SK-N-SH (cell line): Measurements from ENCODE around the gene CCDC57. TPM values are rescaled to one million over a fixed set of nuclear protein-coding genes. Genes with fewer than 3 reads are reported as not detected.

Source experiments
- CTCF ChIA-PET: fragments of 300-600, 350-600 bp; formaldehyde crosslinking; extraction: SDS; loops from one replicate; lab custom pipeline; 2021; lab: Yijun Ruan, JAX
- POLR2A ChIA-PET: fragments of 350-600 bp; sonication (Branson Sonifier 250); formaldehyde crosslinking; extraction: SDS; loops from one replicate; lab custom pipeline; 2020; ENCODE audit warnings: antibody characterized with exemption, inconsistent platforms; lab: Yijun Ruan, JAX
- DNase-seq: peaks from one replicate; pipeline ENCODE4 v3.0.0; 2012
- H2AFZ ChIP-seq: fragments of 200-600 bp; sonication (generic); 2 replicates; pipeline ENCODE4 v1.8.1; 2016; ENCODE audit warnings: antibody characterized with exemption, mild to moderate bottlenecking, low read depth
- H3F3A ChIP-seq: fragments of 200-600 bp; sonication (generic); replicated peaks from 2 replicates; pipeline ENCODE3; 2016; ENCODE audit warnings: antibody characterized with exemption, mild to moderate bottlenecking; ENCODE audit not compliant: insufficient read depth
- H3K27ac ChIP-seq, 2 experiments: fragments of 200-500 bp in 1 of 2; fragments of 200-600 bp in 1 of 2; sonication (Bioruptor generic) in 1 of 2; sonication (generic), shearing (Covaris generic) in 1 of 2; 2 replicates each; pipeline versions ENCODE4 v1.5.1 to v1.6.1; 2014 to 2016; ENCODE audit warnings: low read depth in 2 of 2, inconsistent platforms in 1 of 2, low read length in 1 of 2, mild to moderate bottlenecking in 1 of 2, mixed read lengths in 1 of 2
- H3K27me3 ChIP-seq: fragments of 200-600 bp; sonication (generic), shearing (Covaris generic); 2 replicates; pipeline ENCODE4 v1.6.1; 2016; ENCODE audit warnings: mixed run types; ENCODE audit not compliant: insufficient read depth
- H3K36me3 ChIP-seq, 2 experiments: fragments of 200-500 bp in 1 of 2; fragments of 200-600 bp in 1 of 2; sonication (Bioruptor generic) in 1 of 2; sonication (generic) in 1 of 2; replicated peaks in 1 of 2; 2 replicates each; pipeline versions ENCODE3 to v1.5.1; 2014 to 2016; ENCODE audit warnings: low read length in 1 of 2, mild to moderate bottlenecking in 1 of 2; ENCODE audit not compliant: insufficient read depth in 2 of 2, control insufficient read depth in 1 of 2
- H3K4me1 ChIP-seq, 2 experiments: fragments of 200-500 bp in 1 of 2; fragments of 200-600 bp in 1 of 2; sonication (Bioruptor generic) in 1 of 2; sonication (generic), shearing (Covaris generic) in 1 of 2; 2 replicates each; pipeline versions ENCODE4 v1.5.1 to v1.6.1; 2014 to 2016; ENCODE audit warnings: low read depth in 1 of 2, low read length in 1 of 2, mixed run types in 1 of 2; ENCODE audit not compliant: insufficient read depth in 2 of 2, control insufficient read depth in 1 of 2
- H3K4me2 ChIP-seq: fragments of 200-600 bp; sonication (generic), shearing (Covaris generic); 2 replicates; pipeline ENCODE4 v1.6.1; 2017; ENCODE audit warnings: mixed run types
- H3K4me3 ChIP-seq, 2 experiments: fragments of 200-500 bp in 1 of 2; fragments of 200-600 bp in 1 of 2; sonication (Bioruptor generic) in 1 of 2; sonication (generic), shearing (Covaris generic) in 1 of 2; 2 replicates each; pipeline versions ENCODE4 v1.5.1 to v1.8.1; 2014 to 2016; ENCODE audit warnings: low read depth in 2 of 2, inconsistent platforms in 1 of 2, low read length in 1 of 2, mild to moderate bottlenecking in 1 of 2, mixed read lengths in 1 of 2, moderate library complexity in 1 of 2
- H3K79me2 ChIP-seq: fragments of 200-600 bp; sonication (generic); 2 replicates; pipeline ENCODE4 v1.8.1; 2017; ENCODE audit warnings: mild to moderate bottlenecking; ENCODE audit not compliant: insufficient read depth
- H3K9ac ChIP-seq: fragments of 200-600 bp; sonication (generic); 2 replicates; pipeline ENCODE4 v1.6.1; 2017; ENCODE audit warnings: mixed run types
- H3K9me2 ChIP-seq: fragments of 200-600 bp; sonication (generic); 2 replicates; pipeline ENCODE4 v1.6.1; 2017; ENCODE audit warnings: mixed run types
- H3K9me3 ChIP-seq: fragments of 200-600 bp; sonication (generic); 2 replicates; pipeline ENCODE4 v1.6.1; 2017; ENCODE audit warnings: mixed run types, mild to moderate bottlenecking, moderate library complexity
- H4K20me1 ChIP-seq: fragments of 200-600 bp; sonication (generic); 2 replicates; pipeline ENCODE4 v1.6.1; 2017; ENCODE audit warnings: mild to moderate bottlenecking, mixed run types; ENCODE audit not compliant: insufficient read depth
- ELF1 ChIP-seq: IDR thresholded peaks from 2 replicates; pipeline ENCODE4 v1.4.0; 2012
- FOXJ3 ChIP-seq: sonication (generic); formaldehyde crosslinking; IDR thresholded peaks from 2 replicates; pipeline ENCODE4 v1.5.1; 2020; ENCODE audit warnings: mild to moderate bottlenecking, missing genetic modification reagents
- FOXM1 ChIP-seq: IDR thresholded peaks from 2 replicates; pipeline ENCODE4 v1.4.0; 2012; ENCODE audit warnings: low read depth, mild to moderate bottlenecking
- GABPA ChIP-seq: IDR thresholded peaks from 2 replicates; pipeline ENCODE4 v1.4.0; 2012; ENCODE audit warnings: low read depth, mild to moderate bottlenecking
- GATA2 ChIP-seq: sonication (generic); formaldehyde crosslinking; IDR thresholded peaks from 2 replicates; pipeline ENCODE4 v1.5.0; 2020; ENCODE audit warnings: mild to moderate bottlenecking, missing genetic modification reagents
- JUND ChIP-seq: IDR thresholded peaks from 2 replicates; pipeline ENCODE4 v1.4.0; 2012
- MEF2A ChIP-seq: IDR thresholded peaks from 2 replicates; pipeline ENCODE4 v1.4.0; 2012; ENCODE audit warnings: low read depth, borderline replicate concordance
- NFIC ChIP-seq: IDR thresholded peaks from 2 replicates; pipeline ENCODE4 v1.4.0; 2012; ENCODE audit warnings: borderline replicate concordance
- NRF1 ChIP-seq: IDR thresholded peaks from 2 replicates; pipeline ENCODE4 v1.6.1; 2012; ENCODE audit warnings: low read depth, mild to moderate bottlenecking, low read length
- POLR2AphosphoS5 ChIP-seq: IDR thresholded peaks from 2 replicates; pipeline ENCODE4 v1.6.1; 2012; ENCODE audit warnings: low read depth, low read length
- RAD21 ChIP-seq: IDR thresholded peaks from 2 replicates; pipeline ENCODE4 v1.6.1; 2012; ENCODE audit warnings: mild to moderate bottlenecking, low read length
- RCOR1 ChIP-seq: fragments of 150-350 bp; IDR thresholded peaks from 2 replicates; pipeline ENCODE4 v1.6.1; 2017; ENCODE audit warnings: antibody characterized with exemption, low read length
- TAF1 ChIP-seq: IDR thresholded peaks from 2 replicates; pipeline ENCODE4 v1.6.1; 2012; ENCODE audit warnings: low read depth, mild to moderate bottlenecking, low read length, moderate library complexity, borderline replicate concordance
- TCF12 ChIP-seq: IDR thresholded peaks from 2 replicates; pipeline ENCODE4 v1.4.0; 2012
- YY1 ChIP-seq: IDR thresholded peaks from 2 replicates; pipeline ENCODE4 v1.4.0; 2012; ENCODE audit warnings: low read depth, mild to moderate bottlenecking
- WGBS: methylation state at CpG from one replicate; pipeline ENCODE4 v1.1.6; 2017; ENCODE audit warnings: low lambda C conversion rate; 5-methylcytosine and 5-hydroxymethylcytosine counted together
- polyA plus RNA-seq, 3 experiments: library from polyadenylated mRNA; depleted of rRNA; stranded (reverse); fragments of >200 nt; gene quantifications; 2 replicates each; pipeline ENCODE4 v1.2.3, GENCODE V29; 2012
- TF ChIP-seq, protein P1 (sequence below): fragments of 150-350 bp; IDR thresholded peaks from 2 replicates; pipeline ENCODE4 v1.6.1; 2017; ENCODE audit warnings: antibody characterized with exemption, low read length, low read depth, borderline replicate concordance
- TF ChIP-seq, protein P2 (sequence below): IDR thresholded peaks from 2 replicates; pipeline ENCODE4 v1.4.0; 2012; ENCODE audit warnings: low read depth, borderline replicate concordance
- TF ChIP-seq, protein P3 (sequence below): IDR thresholded peaks from 2 replicates; pipeline ENCODE4 v1.4.0; 2012; ENCODE audit warnings: low read depth, borderline replicate concordance
- TF ChIP-seq, protein P4 (sequence below): fragments of 200-600 bp; sonication (generic); IDR thresholded peaks from 2 replicates; pipeline ENCODE4 v1.6.1; 2017; ENCODE audit warnings: antibody characterized with exemption, mild to moderate bottlenecking, moderate library complexity
- TF ChIP-seq, protein P5 (sequence below): IDR thresholded peaks from 2 replicates; pipeline ENCODE4; 2012

Gene CCDC57
- polyA plus RNA-seq, 1 of the 3 experiments (the other 2 are of a cell fraction): 68.6 TPM

DNA sequence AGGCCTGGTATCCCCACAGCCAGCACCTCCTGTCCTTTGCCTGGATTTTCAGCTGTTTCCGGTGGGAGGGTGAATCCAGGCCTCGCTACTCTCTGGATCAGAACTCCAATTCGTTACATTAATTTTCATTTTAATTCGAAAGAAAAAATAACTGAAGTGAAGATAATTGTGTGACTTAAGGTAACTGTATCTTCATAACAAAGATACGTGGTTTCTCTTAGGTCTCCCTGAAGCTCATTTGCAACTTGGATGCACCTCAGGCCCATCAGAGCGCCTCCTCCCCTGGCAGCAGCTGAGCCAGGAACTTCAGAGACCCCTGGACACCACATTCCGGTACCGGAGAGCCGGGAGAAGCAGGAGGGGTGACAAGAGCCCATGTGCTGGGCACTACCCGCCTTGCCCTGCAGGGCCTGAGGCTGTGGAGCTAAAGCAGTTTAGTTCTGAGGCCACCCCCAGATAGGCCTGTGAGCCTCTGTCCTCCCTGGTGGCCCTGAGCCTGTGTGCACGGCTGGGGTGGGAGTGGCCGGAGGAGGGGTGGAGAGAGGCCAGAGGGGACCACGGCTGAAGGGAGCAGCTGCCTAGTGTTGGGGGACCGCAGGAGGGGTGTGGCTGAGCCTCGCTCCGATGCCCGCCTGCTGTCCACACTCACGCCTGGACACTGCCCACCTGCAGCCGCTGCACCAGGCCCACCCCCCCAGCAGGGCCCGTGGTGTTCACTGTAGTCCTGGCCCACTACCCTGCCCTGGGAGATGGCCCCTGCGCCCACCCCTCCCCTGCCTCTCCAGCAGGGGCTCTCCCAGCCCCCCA lies 135.7 kb downstream of the CCDC57 start:
- Histone ChIP-seq H3K9me3 (no peaks in the 10 kb centered on the region), H3K27ac (no peak overlapping the region), H3K4me1 (no peaks in the 10 kb centered on the region), H3K9me2 (no peaks in the 10 kb centered on the region), H2AFZ (no peak overlapping the region), H3K4me3 (no peak overlapping the region), H3K36me3 (peaks cover 11 to 34% of the 10 kb centered on the region in 2 experiments), H3F3A (peaks cover 17% of the 10 kb centered on the region), H3K4me2 (no peak overlapping the region), H3K27me3 (no peaks in the 10 kb centered on the region), H3K9ac (no peak overlapping the region), H4K20me1 (no peaks in the 10 kb centered on the region), H3K79me2 (no peaks in the 10 kb centered on the region)
- DNase-seq: no peak
- CTCF ChIA-PET: interaction anchor here (0.6 to 2.2 kb wide), 8 partner anchors 13 to 136 kb away, joined by 3 to 14 read pairs (median 4); partner anchors contain the start of gene DCXR
- POLR2A ChIA-PET: interaction anchor here (0.6 to 1.2 kb wide), 4 partner anchors 13 to 856 kb away, joined by 3 to 5 read pairs (median 3); no protein-coding TSS in a partner anchor
- TF ChIP-seq RAD21: no peak
- TF ChIP-seq GABPA: no peak
- TF ChIP-seq MEF2A: no peak
- no peak for TF ChIP-seq NRF1
- TF ChIP-seq FOXM1: no peak
- TF ChIP-seq FOXJ3 (CRISPR knock-in tag): no peak
- TF ChIP-seq, protein P1, sequence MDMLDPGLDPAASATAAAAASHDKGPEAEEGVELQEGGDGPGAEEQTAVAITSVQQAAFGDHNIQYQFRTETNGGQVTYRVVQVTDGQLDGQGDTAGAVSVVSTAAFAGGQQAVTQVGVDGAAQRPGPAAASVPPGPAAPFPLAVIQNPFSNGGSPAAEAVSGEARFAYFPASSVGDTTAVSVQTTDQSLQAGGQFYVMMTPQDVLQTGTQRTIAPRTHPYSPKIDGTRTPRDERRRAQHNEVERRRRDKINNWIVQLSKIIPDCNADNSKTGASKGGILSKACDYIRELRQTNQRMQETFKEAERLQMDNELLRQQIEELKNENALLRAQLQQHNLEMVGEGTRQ: no peak
- TF ChIP-seq TAF1: no peak
- TF ChIP-seq NFIC: no peak
- TF ChIP-seq POLR2AphosphoS5: no peak
- WGBS: 90% methylated on average over 19 of the region's 21 CpGs

DNA sequence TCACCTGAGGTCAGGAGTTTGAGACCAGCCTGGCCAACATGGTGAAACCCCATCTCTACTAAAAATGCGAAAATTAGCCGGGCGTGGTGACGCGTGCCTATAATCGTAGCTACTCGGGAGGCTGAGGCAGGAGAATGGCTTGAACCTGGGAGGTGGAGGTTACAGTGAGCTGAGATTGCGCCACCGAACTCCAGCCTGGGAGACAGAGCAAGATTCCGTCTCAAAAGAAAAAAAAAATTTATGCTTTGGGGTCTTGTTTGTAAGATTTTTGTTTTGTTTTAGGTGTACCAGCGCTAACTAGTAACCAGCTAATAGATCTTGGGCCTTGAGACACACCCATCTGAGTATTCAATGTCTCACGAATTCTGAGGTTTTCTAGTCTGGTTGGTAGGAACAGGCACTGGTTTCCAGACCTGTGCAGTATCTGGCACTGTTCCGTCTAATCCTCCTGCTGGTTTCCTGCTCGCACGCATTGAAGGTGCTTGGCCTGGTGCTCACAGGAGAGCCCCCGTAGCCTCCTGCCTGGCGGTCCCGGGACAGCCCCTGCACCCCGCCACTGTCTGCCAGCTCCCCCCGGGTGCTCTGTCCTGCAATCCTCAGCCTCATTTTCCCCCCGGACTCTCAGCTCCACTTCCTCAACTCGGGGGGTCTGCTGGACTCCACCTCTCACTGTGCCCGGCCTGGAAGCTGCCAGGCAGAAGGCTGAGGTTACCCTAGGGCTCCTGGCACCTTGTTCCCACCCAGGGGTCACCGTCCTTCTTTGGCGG lies 136.4 kb downstream of the CCDC57 start:
- ChIA-PET CTCF (interaction anchor here (0.6 to 2.2 kb wide), 6 partner anchors 12 to 135 kb away, joined by 3 to 14 read pairs (median 3); partner anchors contain the start of gene DCXR), POLR2A (interaction anchor here (0.6 to 1.2 kb wide), 4 partner anchors 14 to 855 kb away, joined by 3 to 5 read pairs (median 3); no protein-coding TSS in a partner anchor)
- no peak overlapping the region for H3K4me2 ChIP-seq
- H3K36me3 ChIP-seq: peaks cover 11 to 28% of the 10 kb centered on the region in 2 experiments
- H3K9me2 ChIP-seq: no peaks in the 10 kb centered on the region
- no peaks in the 10 kb centered on the region for H3K27me3 ChIP-seq
- H3K4me1 ChIP-seq: no peaks in the 10 kb centered on the region
- no peak overlapping the region for H3K4me3 ChIP-seq
- H3K9me3 ChIP-seq: no peaks in the 10 kb centered on the region
- DNase-seq: no peak
- H4K20me1 ChIP-seq: no peaks in the 10 kb centered on the region
- 89% methylated on average over 25 of the region's 25 CpGs for WGBS
- H3K79me2 ChIP-seq: no peaks in the 10 kb centered on the region
- H2AFZ ChIP-seq: no peak overlapping the region
- H3F3A ChIP-seq: peaks cover 18% of the 10 kb centered on the region
- no peak overlapping the region for H3K27ac ChIP-seq
- no peak overlapping the region for H3K9ac ChIP-seq
- TF ChIP-seq, protein P2, sequence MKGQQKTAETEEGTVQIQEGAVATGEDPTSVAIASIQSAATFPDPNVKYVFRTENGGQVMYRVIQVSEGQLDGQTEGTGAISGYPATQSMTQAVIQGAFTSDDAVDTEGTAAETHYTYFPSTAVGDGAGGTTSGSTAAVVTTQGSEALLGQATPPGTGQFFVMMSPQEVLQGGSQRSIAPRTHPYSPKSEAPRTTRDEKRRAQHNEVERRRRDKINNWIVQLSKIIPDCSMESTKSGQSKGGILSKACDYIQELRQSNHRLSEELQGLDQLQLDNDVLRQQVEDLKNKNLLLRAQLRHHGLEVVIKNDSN: no peak
- TF ChIP-seq GABPA (no peak), JUND (no peak), GATA2 (CRISPR knock-in tag) (no peak), YY1 (no peak), ELF1 (no peak), FOXJ3 (CRISPR knock-in tag) (no peak), NFIC (no peak), RCOR1 (no peak), TAF1 (no peak), TCF12 (no peak)
- TF ChIP-seq, protein P3, sequence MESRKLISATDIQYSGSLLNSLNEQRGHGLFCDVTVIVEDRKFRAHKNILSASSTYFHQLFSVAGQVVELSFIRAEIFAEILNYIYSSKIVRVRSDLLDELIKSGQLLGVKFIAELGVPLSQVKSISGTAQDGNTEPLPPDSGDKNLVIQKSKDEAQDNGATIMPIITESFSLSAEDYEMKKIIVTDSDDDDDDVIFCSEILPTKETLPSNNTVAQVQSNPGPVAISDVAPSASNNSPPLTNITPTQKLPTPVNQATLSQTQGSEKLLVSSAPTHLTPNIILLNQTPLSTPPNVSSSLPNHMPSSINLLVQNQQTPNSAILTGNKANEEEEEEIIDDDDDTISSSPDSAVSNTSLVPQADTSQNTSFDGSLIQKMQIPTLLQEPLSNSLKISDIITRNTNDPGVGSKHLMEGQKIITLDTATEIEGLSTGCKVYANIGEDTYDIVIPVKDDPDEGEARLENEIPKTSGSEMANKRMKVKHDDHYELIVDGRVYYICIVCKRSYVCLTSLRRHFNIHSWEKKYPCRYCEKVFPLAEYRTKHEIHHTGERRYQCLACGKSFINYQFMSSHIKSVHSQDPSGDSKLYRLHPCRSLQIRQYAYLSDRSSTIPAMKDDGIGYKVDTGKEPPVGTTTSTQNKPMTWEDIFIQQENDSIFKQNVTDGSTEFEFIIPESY: no peak
- TF ChIP-seq, protein P4, sequence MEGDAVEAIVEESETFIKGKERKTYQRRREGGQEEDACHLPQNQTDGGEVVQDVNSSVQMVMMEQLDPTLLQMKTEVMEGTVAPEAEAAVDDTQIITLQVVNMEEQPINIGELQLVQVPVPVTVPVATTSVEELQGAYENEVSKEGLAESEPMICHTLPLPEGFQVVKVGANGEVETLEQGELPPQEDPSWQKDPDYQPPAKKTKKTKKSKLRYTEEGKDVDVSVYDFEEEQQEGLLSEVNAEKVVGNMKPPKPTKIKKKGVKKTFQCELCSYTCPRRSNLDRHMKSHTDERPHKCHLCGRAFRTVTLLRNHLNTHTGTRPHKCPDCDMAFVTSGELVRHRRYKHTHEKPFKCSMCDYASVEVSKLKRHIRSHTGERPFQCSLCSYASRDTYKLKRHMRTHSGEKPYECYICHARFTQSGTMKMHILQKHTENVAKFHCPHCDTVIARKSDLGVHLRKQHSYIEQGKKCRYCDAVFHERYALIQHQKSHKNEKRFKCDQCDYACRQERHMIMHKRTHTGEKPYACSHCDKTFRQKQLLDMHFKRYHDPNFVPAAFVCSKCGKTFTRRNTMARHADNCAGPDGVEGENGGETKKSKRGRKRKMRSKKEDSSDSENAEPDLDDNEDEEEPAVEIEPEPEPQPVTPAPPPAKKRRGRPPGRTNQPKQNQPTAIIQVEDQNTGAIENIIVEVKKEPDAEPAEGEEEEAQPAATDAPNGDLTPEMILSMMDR: no peak
- TF ChIP-seq, protein P5, sequence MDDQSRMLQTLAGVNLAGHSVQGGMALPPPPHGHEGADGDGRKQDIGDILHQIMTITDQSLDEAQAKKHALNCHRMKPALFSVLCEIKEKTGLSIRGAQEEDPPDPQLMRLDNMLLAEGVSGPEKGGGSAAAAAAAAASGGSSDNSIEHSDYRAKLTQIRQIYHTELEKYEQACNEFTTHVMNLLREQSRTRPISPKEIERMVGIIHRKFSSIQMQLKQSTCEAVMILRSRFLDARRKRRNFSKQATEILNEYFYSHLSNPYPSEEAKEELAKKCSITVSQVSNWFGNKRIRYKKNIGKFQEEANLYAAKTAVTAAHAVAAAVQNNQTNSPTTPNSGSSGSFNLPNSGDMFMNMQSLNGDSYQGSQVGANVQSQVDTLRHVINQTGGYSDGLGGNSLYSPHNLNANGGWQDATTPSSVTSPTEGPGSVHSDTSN: no peak
